Measurements from ENCODE around the gene GALC. TPM values are rescaled to one million over a fixed set of nuclear protein-coding genes. Genes with fewer than 3 reads are reported as not detected.

GALC gene
- total and polyA plus RNA-seq, 9 of the 15 experiments (the other 6 are each of a cell fraction or from before 2014, with no cell fraction given): 1.6 to 15.0 (median 7.3) TPM

- Histone ChIP-seq H3K36me3 (ENCODE audit: control insufficient read depth, insufficient read depth, low read length) (0 out of 3 replicates have a peak, but pooled peaks cover 4% of the 10 kb centered on the region), H3K9ac (ENCODE audit: insufficient read depth in 1 of 2, low read depth in 2 of 2, low read length in 2 of 2) (no peak overlapping the region), H2AFZ (ENCODE audit: low read depth, low read length) (no peak overlapping the region), H3K27ac (ENCODE audit: extremely low read depth, low read depth, low read length) (no peak overlapping the region), H3K9me1 (ENCODE audit: control insufficient read depth, insufficient read depth, low read length) (no peaks in the 10 kb centered on the region), H3K79me2 (ENCODE audit: control insufficient read depth, insufficient read depth, low read length) (no peaks in the 10 kb centered on the region), H3K27me3 (ENCODE audit: control insufficient read depth in 2 of 2, insufficient read depth in 2 of 2, low read length in 2 of 2) (no peaks in the 10 kb centered on the region), H3K4me3 (no peak overlapping the region), H3K4me1 (replicated peaks in 1 of 2; ENCODE audit: control insufficient read depth in 2 of 2, insufficient read depth in 2 of 2, low read length in 2 of 2) (no peaks in the 10 kb centered on the region), H3K4me2 (ENCODE audit: insufficient read depth, low read length) (no peak overlapping the region), H4K20me1 (replicated peaks; ENCODE audit: control insufficient read depth, insufficient read depth, low read length) (no peaks in the 10 kb centered on the region), H3K9me3 (replicated peaks; ENCODE audit: control insufficient read depth, insufficient read depth, low read depth, low read length) (no peaks in the 10 kb centered on the region)
- no peak for DNase-seq (ENCODE audit: extremely low read depth in 1 of 4, low spot score in 3 of 4)
- CTCF ChIA-PET (ENCODE audit: low intra/inter-chr PET ratio): no interaction called here
- WGBS (ENCODE audit: insufficient coverage, low coverage, missing lambda C conversion rate): 31% methylated on average over 5 of the region's 5 CpGs
- in situ Hi-C loops (cut with MboI): no loop called here
- no TSS peak for BruUV-seq (replicated peaks)
- POLR2A ChIA-PET: interaction anchor here (1.1 kb wide), 1 partner anchor 11 kb away, joined by 3 read pairs; no protein-coding TSS in a partner anchor
- ATAC-seq: no peak
- no peak for FAIRE-seq
- intact Hi-C loops (cut with micrococcal nuclease): no loop called here
- TF ChIP-seq RERE (CRISPR knock-in tag; IDR thresholded peaks at IDR 0.05; ENCODE audit: borderline replicate concordance): no peak
- TF ChIP-seq TGIF2 (CRISPR knock-in tag; IDR thresholded peaks at IDR 0.05): no peak
- no peak for TF ChIP-seq NR2C2 (CRISPR knock-in tag; IDR thresholded peaks at IDR 0.05)
- no peak for TF ChIP-seq NR2C2 (tag; IDR thresholded peaks at IDR 0.05)
- TF ChIP-seq, protein P1, sequence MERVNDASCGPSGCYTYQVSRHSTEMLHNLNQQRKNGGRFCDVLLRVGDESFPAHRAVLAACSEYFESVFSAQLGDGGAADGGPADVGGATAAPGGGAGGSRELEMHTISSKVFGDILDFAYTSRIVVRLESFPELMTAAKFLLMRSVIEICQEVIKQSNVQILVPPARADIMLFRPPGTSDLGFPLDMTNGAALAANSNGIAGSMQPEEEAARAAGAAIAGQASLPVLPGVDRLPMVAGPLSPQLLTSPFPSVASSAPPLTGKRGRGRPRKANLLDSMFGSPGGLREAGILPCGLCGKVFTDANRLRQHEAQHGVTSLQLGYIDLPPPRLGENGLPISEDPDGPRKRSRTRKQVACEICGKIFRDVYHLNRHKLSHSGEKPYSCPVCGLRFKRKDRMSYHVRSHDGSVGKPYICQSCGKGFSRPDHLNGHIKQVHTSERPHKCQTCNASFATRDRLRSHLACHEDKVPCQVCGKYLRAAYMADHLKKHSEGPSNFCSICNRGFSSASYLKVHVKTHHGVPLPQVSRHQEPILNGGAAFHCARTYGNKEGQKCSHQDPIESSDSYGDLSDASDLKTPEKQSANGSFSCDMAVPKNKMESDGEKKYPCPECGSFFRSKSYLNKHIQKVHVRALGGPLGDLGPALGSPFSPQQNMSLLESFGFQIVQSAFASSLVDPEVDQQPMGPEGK (CRISPR knock-in tag; IDR thresholded peaks at IDR 0.05; ENCODE audit: borderline replicate concordance): no peak
- no peak for TF ChIP-seq TCFL5 (CRISPR knock-in tag; conservative IDR thresholded peaks at IDR 0.05)
- TF ChIP-seq, protein P2, sequence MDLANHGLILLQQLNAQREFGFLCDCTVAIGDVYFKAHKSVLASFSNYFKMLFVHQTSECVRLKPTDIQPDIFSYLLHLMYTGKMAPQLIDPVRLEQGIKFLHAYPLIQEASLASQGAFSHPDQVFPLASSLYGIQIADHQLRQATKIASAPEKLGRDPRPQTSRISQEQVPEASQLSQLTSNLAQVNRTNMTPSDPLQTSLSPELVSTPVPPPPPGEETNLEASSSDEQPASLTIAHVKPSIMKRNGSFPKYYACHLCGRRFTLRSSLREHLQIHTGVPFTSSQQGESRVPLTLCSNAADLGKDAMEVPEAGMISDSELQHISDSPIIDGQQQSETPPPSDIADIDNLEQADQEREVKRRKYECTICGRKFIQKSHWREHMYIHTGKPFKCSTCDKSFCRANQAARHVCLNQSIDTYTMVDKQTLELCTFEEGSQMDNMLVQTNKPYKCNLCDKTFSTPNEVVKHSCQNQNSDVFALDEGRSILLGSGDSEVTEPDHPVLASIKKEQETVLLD (IDR thresholded peaks at IDR 0.05): no peak
- no peak for TF ChIP-seq ZNF224 (CRISPR knock-in tag; IDR thresholded peaks at IDR 0.05)
- TF ChIP-seq OTX1 (CRISPR knock-in tag; IDR thresholded peaks at IDR 0.05): no peak
- no peak for TF ChIP-seq SMAD1 (IDR thresholded peaks at IDR 0.05; ENCODE audit: low read depth, low read length, partially characterized antibody)
- no peak for TF ChIP-seq RBM14 (IDR thresholded peaks at IDR 0.05; ENCODE audit: borderline replicate concordance, insufficient read depth, low read depth, low read length)
- no peak for TF ChIP-seq ZNF134 (CRISPR knock-in tag; conservative IDR thresholded peaks at IDR 0.05)
Measured at GRCh38 chr14:87935081-87935828, 57.7 kb downstream of the GALC start.
